SK-N-MC (cell line): Measurements from ENCODE around the gene CTTN.

Source experiments
- EZH2 ChIP-seq: fragments of 200-600 bp; sonication (generic); IDR thresholded peaks from one replicate; pipeline ENCODE4 v1.6.1; 2017; ENCODE audit warnings: antibody characterized with exemption
- POLR2AphosphoS5 ChIP-seq: IDR thresholded peaks from 2 replicates; pipeline ENCODE4 v1.6.1; 2012; ENCODE audit warnings: mild to moderate bottlenecking, low read depth, low read length, borderline replicate concordance

DNA sequence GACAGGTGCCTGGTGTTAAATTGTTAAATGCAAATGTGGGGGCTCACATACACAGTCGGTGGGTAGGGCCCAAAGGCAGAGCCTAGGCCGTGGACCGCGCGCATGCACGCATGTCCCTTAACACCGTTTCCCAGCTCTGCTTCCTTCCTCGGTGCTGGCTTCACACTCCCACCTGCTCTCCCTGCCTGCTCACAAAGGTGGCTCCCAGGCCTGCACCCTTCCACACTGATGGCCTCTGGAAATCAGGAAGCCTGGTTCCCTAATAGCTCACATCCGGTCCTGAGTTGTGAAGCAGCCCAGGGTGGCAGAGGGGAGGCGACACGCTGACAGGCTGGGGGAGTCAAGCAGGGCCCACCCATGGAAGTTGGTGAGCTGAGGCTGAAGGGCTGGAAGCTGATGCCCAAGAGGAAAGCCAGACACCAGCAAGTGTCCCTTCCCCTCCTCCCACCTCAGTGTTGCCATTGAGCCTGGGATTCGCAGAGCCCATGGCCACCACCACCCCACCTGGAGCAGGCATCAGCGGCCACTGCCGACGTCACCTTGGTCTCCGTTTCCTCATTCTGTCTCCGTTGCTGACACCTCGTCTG lies 13.7 kb upstream of the CTTN start:
- TF ChIP-seq EZH2 (no peak), POLR2AphosphoS5 (no peak)
